GM12892 (cell line): Measurements from ENCODE around the gene PLS1.
"Not testable (repeated sequence)": the region's sequence is repeated elsewhere in the genome, so short reads cannot be mapped to it uniquely, and the experiment has no call there.

Source experiments
- POLR2A ChIP-seq: IDR thresholded peaks from 2 replicates; pipeline ENCODE4 v1.6.1; 2011; ENCODE audit warnings: low read depth, low read length, control low read depth
- POLR2AphosphoS5 ChIP-seq: IDR thresholded peaks from 2 replicates; pipeline ENCODE4 v1.6.1; 2011; ENCODE audit warnings: low read depth, low read length, control low read depth
- TAF1 ChIP-seq: IDR thresholded peaks from 2 replicates; pipeline ENCODE4 v1.6.1; 2011; ENCODE audit warnings: low read depth, mild to moderate bottlenecking, control low read depth, low read length, borderline replicate concordance

DNA sequence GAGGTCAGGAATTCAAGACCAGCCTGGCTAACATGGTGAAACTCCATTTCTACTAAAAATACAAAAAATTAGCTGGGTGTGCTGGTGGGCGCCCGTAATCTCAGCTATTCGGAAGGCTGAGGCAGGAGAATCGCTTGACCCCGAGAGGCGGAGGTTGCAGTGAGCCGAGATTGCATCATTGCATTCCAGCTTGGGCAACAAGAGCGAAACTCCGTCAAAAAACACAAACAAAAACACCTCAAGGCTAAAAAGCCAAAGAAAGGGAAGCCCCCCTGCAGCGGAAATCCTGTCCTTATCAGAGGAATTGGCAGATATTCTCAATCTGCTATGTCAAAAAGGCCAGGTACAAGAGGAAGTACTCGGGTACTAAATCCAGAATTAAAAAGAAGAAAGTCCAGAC is 15.1 kb upstream of the PLS1 start:
- TF ChIP-seq POLR2A, POLR2AphosphoS5, TAF1: not testable (repeated sequence)
